GM12864 (cell line): Measurements from ENCODE around the gene REXO1.
"Not testable (repeated sequence)": the region's sequence is repeated elsewhere in the genome, so short reads cannot be mapped to it uniquely, and the experiment has no call there.

Source experiments
- DNase-seq: peaks from one replicate; pipeline ENCODE4 v3.0.0-alpha.2; 2011; ENCODE audit warnings: low read depth
- H3K4me3 ChIP-seq: 2 replicates; pipeline ENCODE4 v1.5.1; 2011; ENCODE audit warnings: mild to moderate bottlenecking, low read depth, low read length, control low read depth
- TF ChIP-seq, protein P1 (sequence below): IDR thresholded peaks from 2 replicates; pipeline ENCODE4 v1.5.1; 2011; ENCODE audit warnings: low read depth, mild to moderate bottlenecking, moderate library complexity, low read length, control low read depth, inconsistent platforms; ENCODE audit errors: missing control alignments

Gene REXO1

DNA sequence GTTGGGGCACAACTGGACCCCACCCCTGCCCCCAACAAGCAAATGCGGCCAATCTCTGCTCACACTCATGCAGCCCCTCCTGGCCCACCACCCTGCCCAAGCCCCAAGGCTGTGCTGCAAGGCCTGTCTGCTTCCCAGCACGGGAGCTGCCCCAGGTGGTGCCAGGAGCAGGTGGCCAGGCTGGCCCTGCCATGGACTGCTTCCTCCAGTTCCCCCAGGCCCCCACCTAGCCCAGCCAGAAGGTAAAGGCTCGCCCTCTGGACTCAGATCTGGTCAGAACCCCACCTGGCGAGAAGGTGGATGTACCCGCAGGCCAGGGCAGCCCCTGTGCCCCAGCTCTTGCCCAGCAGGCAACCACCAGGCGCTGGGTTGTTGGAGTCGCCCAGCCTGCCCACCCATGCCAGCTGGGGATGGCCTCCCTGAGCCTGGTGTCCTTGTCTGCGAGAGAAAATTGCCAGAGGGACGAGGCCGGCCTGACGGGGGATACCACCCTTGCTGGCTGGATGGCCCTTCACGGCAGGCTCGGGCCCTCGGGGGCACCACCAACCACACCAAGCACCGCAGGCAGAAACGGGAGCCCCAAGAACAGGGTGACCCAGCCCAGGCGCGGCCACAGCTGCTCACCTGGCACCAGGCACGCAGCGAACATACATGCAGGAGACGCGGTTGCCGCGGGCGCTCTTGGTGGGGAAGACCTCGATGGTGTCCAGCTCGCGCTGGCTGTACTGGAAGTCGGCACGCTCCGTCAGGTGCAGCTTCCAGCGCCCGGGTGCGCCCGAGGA, 32.5 kb upstream of the REXO1 start:
- no peak overlapping the region for H3K4me3 ChIP-seq
- DNase-seq, result no peak
- TF ChIP-seq, protein P1, sequence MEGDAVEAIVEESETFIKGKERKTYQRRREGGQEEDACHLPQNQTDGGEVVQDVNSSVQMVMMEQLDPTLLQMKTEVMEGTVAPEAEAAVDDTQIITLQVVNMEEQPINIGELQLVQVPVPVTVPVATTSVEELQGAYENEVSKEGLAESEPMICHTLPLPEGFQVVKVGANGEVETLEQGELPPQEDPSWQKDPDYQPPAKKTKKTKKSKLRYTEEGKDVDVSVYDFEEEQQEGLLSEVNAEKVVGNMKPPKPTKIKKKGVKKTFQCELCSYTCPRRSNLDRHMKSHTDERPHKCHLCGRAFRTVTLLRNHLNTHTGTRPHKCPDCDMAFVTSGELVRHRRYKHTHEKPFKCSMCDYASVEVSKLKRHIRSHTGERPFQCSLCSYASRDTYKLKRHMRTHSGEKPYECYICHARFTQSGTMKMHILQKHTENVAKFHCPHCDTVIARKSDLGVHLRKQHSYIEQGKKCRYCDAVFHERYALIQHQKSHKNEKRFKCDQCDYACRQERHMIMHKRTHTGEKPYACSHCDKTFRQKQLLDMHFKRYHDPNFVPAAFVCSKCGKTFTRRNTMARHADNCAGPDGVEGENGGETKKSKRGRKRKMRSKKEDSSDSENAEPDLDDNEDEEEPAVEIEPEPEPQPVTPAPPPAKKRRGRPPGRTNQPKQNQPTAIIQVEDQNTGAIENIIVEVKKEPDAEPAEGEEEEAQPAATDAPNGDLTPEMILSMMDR, result no peak

DNA sequence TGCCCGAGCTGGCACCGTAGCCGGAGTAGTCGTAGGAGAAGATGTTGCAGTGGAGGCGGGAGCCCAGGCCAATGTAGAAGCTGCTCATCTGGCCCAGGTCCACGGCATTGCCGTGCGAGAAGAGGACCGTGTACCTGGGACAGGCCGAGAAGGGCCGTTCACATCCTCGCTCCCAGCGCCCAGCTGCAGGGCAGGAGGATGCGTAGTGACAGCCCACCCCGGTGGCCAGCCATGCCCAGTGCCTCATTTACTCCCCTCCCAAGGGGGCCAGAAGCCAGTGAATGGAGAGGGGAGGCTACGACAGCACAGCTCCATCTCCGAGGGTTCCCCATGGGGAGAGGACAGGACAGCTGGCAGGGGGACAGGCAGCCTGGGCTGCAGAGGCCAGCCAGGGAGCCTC, 31.7 kb upstream of the REXO1 start:
- H3K4me3 ChIP-seq, DNase-seq: not testable (repeated sequence)

DNA sequence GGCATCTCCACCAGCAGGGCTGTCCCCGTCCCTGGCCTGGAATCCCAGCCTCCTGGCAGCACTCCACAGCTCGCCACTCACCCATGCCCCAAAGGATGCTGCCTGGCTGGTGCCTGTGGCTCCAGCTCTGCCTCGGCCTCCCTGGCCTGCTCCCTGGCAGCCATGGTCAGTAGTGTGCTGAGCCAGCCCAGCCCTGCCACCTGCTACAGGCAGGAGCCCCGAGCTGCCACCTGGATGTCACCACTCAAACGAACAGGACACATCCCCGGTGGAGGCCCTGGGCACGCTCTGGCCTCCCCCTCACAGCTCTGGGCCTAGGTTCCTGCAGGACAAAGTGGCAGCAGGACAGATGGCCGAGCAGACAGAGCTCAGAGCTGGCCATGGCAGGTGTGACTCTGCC, 30.3 kb upstream of the REXO1 start:
- H3K4me3 ChIP-seq, DNase-seq: not testable (repeated sequence)

DNA sequence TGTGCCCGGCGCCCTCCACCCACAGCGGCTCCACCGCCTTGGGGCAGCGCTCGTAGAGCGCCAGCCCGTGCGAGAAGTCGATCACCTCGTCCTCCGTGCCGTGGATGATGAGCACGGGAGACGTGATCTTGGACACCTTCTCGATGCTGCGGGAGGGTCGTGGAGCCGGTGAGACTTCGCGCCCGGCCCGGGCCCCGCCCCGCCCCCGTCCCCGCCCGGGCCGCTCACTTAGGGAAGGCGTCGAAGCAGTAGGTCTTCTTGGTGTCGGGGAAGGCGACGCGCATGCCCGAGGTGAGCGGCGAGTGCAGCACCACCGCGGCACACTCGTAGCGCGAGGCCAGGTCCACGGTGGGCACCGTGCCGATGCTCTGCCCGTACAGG, 29.0 kb upstream of the REXO1 start:
- DNase-seq, result not testable (repeated sequence)

DNA sequence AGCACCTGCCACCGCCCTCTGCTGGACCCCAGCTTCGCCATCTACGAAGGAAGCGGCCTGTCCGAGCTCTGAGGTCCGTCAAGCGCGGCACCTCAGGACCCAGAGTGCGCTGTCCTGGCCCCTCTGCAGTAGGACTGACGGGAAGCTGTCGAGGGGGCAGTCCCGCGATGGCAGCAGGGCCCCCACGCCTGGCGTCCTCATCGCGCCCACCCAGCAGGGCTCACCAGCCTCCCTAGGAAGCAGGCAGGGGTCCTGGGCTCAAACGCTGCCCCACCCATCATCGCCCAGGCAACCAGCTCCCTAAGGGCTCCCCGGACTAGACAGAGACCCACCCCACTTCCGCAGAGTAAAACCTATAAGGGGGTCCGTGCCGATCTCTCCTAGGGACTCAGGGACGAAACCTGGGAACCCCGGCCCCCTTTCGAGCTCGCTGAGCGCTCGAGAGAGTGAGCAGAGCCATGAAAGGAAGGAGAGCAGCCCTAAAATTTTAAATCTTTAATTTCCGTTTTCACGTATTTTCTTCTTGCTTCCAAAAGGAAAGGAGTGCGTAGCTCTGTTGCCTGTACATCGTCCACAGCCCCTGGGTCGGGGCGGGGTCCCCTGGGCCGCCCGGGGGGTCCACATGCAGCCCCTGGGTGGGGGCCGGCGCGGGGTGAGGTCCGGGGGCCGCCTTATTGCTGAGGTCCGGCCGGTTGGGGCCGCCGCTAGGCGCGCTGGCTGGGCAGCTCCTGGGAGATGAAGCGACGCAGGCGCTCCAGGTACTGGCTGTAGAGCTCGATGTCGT, 28.4 kb upstream of the REXO1 start:
- H3K4me3 ChIP-seq, result peak overlapping the region; percentile 95
- DNase-seq, result not testable (repeated sequence)

More for the DNA sequence above, 29.0 kb upstream of the REXO1 start:
- H3K4me3 ChIP-seq, result not testable (repeated sequence)

DNA sequence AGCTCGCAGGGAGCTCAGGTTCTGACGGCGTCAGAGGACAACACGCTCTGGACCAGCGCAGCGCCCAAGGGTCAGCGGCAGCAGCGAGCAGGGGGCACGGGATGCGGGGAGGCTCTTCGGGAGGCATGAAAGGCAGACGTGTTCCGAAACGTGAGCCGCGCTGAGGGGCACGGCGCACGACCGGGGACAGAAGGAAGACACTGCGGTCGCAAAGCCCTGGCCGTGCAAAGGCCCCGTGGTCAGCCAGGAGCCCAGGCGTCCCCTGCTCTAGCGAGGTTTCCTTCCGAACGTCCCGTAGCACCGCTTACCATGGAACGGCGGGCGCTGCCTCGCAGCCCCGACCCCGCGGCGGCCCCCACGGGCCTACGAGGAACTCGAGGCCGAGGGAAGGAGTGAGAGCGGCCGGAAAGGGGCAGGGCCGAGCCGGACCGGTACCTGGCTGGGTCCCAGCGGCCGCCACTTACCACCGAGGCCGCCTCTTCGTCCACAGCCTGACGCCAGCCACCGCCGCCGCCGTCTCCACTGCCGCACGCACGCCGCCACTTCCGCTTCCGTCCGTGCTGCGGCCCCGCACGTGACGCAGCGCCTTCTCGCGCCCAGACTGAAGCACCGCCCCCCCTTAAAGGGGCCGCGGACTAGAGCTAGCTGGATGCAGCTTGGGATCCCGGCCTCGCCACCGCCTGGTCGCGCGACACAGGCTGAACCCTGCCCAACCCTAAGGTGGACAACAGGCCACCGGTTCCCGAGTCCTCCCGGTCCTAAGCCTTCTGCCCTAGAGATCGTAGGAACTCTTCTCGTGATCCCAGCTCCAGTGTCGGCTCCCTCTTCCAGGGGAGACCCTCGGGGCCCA, 27.6 kb upstream of the REXO1 start:
- TF ChIP-seq, protein P1, result no peak
- H3K4me3 ChIP-seq, result peak overlapping the region; percentile 95
- DNase-seq, result no peak

DNA sequence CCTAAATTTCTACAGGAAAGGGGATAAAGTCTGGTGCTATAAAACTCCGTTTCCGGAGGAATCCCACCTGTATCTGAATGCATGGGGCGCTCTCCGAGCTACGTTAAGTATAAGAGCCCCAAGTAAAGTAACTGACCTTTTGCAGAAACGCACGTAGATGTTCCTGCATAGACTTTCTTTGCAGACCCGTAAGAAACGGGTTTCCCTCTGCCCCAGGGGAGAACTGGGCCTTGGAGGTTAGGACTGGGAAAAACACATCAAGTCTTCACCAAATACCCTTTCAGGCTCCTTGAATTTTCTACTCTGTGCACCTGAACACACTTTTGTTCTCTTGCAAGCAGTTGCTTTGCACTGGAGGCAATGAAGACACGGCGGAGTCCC, 27.0 kb upstream of the REXO1 start:
- DNase-seq, result not testable (repeated sequence)
- peak overlapping the region; percentile 95 for H3K4me3 ChIP-seq

DNA sequence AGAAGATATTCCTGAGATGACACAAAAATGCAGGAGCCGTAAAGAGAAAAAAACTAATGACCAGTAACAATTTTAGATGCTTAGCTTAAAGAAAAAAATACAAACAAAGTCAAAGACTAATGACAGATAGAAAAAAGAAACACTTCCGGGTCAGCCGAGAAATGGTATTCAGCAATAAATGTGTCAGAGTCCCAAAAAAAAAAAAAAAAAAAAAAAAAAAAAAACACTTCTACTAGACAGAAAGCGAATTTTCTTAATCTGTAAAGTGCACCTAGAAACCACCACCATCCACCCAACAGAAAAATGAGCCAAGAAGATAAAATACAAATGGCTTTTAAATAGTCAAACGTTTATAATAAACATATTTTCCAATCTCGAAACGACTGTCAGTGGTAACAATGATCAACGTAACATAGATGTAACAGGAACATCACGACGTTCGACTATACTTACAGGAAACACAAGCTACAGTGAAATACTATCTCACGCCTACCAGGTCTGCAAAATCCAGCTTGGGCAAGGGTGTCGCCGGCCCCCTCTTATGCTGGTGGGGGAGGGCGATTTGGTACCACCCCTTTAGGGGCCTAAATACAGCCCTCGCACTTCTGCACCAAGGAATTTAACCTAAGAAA, 26.4 kb upstream of the REXO1 start:
- peak overlapping the region; percentile 95 for H3K4me3 ChIP-seq
- TF ChIP-seq, protein P1, result no peak
- DNase-seq, result no peak
